ENCODE data around the gene MGLL. TPM values are rescaled to one million over a fixed set of nuclear protein-coding genes. Genes with fewer than 3 reads are reported as not detected.

Gene MGLL
- total RNA-seq, 1 experiment from 2014 or later, result 6.8 TPM

GRCh38 chr3:127785711-127786265 lies 36.5 kb downstream of the MGLL start:
- intact Hi-C loops (cut with micrococcal nuclease), result no loop called here
- Histone ChIP-seq H3K9ac (ENCODE audit: low read length) (no peak overlapping the region), H3K79me2 (ENCODE audit: insufficient read depth, low read length) (no peaks in the 10 kb centered on the region), H2AFZ (ENCODE audit: low read depth, low read length, poor library complexity, severe bottlenecking) (no peak overlapping the region), H3K36me3 (ENCODE audit: control insufficient read depth in 1 of 2, insufficient read depth in 2 of 2, low read length in 2 of 2) (no peaks in the 10 kb centered on the region), H3K9me3 (ENCODE audit: control insufficient read depth in 1 of 2, insufficient read depth in 1 of 2, low read depth in 1 of 2, low read length in 2 of 2) (no peaks in the 10 kb centered on the region), H3K4me3 (replicated peaks in 1 of 2; ENCODE audit: low read depth in 1 of 2, low read length in 2 of 2) (no peak overlapping the region), H3K4me2 (ENCODE audit: low read length) (no peak overlapping the region), H3K9me2 (ENCODE audit: insufficient read depth) (no peaks in the 10 kb centered on the region), H3K4me1 (ENCODE audit: control insufficient read depth in 1 of 2, insufficient read depth in 2 of 2, low read length in 2 of 2) (peaks cover 2 to 25% of the 10 kb centered on the region in 2 experiments; a peak in 3 of 4 replicates), H3K27ac (ENCODE audit: low read depth, low read length) (no peak overlapping the region), H3K27me3 (ENCODE audit: insufficient read depth, low read length) (no peaks in the 10 kb centered on the region), H4K20me1 (ENCODE audit: insufficient read depth) (no peaks in the 10 kb centered on the region)
- no peak for ATAC-seq
- TF ChIP-seq EZH2 (IDR thresholded peaks at IDR 0.05) (no peak), POLR2A (IDR thresholded peaks at IDR 0.05; ENCODE audit: borderline replicate concordance, extremely low read depth, insufficient read depth, insufficient read length) (no peak), RAD21 (IDR thresholded peaks at IDR 0.05; ENCODE audit: low read depth) (no peak), ZFX (IDR thresholded peaks at IDR 0.05) (no peak), SP1 (IDR thresholded peaks at IDR 0.05; ENCODE audit: low read depth) (no peak), SIN3A (IDR thresholded peaks at IDR 0.05; ENCODE audit: low read depth) (no peak), ELF1 (IDR thresholded peaks at IDR 0.05; ENCODE audit: borderline replicate concordance, low read depth) (no peak), CTCF (IDR thresholded peaks at IDR 0.05 in 2 of 3, conservative IDR thresholded peaks at IDR 0.05 in 1 of 3; ENCODE audit: borderline replicate concordance in 1 of 3, insufficient read depth in 1 of 3, low read depth in 2 of 3, low read length in 2 of 3) (no peak), FOSL1 (IDR thresholded peaks at IDR 0.05; ENCODE audit: low read depth) (no peak), JUND (IDR thresholded peaks at IDR 0.05) (no peak), CEBPB (IDR thresholded peaks at IDR 0.05; ENCODE audit: low read depth) (no peak), SRF (IDR thresholded peaks at IDR 0.05; ENCODE audit: low read depth) (no peak), ZNF274 (IDR thresholded peaks at IDR 0.05; ENCODE audit: low read depth, low read length) (no peak), YY1 (IDR thresholded peaks at IDR 0.05; ENCODE audit: extremely low read depth, insufficient replicate concordance, low read depth, low read length) (no peak)
- CTCF ChIA-PET, result no interaction called here
- DNase-seq (ENCODE audit: low read depth, low spot score), result no peak
- POLR2A ChIA-PET, result no interaction called here
- BruUV-seq (replicated peaks), result no TSS peak
- RAD21 ChIA-PET (ENCODE audit: low non-redundant PET in 1 of 2, low total read pairs in 2 of 2, uncharacterized antibody in 2 of 2, unreplicated experiment in 2 of 2), result no interaction called here
